ENCODE results near the gene MYT1.

Gene MYT1

GRCh38 chr20:64153861-64154589 is 10.2 kb upstream of the MYT1 start:
- DNase-seq (ENCODE audit: low read depth, low spot score): no peak

DNA sequence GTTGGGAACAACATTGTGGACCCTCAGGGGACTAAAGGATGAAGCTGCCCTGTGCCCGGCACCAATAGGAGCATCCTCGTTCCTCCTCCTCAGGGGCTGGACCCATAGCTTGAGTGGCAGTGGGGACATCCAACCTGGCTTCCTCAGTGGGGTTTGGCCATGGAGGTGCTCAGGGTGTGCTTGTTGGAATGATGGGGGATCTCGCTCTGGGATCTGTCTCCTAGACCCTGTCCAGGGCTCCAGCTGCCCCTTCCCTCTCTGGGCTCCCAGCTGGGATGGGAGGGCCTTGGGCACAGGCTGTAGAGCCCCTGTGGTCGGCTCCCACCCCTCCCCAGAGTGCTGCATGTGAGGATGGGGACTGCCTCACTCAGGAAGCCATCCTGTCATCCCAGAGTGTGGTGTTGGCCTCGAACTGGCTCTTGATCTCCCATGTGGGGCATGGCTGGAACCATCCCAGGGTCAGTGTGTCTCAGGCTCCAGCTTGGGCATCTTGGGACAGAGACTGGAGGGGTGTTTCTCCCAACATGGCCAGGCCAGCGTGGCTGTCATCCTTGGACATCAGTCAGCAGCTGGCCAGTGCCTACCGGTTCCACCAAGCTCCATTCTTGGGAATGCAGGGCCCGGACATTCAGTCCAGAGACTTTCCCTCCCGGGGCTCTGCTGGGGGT is 9.5 kb upstream of the MYT1 start:
- DNase-seq (ENCODE audit: low read depth, low spot score): no peak

DNA sequence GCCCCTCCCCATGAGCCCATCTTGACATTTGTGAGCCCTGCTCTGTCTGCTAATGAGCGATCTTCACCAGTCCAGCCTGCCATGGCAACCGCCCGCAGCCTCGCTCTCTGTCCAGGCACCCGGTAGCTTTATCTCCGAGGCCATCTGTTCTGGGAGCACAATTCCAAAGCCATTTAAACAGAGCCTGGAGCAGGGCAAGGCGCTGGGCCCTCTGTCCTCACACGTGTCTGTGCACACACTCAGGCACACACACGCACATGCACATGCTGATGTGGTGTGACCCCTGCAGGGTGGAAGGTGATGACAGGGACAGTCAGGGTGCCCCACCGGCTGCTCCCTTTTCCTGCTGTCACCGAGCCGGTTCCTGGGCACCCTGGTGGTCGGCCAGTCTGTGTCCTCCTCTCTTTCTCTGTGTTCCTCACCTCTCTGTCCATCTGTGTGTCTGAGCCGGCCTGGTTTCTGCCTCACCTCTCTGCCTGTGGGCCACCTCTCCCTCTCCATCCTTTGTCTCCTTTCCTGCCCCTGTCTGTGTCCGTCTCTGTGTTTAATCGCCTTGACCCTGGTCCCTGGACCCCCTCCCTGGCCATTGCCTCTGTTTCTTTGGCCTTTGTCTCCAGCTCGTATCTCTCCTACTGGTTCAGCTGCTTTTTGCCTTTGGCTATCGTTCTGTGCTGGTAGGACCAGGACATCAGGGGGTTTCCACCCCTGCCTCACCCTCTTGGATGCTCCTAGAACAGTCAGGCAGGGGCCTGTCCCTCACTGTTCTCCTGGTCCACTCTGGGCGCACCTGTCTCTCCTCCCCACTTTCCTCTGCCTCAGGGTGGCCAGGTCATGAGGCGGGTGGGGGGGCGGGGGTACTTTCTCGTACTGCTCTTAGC is 8.8 kb upstream of the MYT1 start:
- no peak for DNase-seq (ENCODE audit: low read depth, low spot score)

DNA sequence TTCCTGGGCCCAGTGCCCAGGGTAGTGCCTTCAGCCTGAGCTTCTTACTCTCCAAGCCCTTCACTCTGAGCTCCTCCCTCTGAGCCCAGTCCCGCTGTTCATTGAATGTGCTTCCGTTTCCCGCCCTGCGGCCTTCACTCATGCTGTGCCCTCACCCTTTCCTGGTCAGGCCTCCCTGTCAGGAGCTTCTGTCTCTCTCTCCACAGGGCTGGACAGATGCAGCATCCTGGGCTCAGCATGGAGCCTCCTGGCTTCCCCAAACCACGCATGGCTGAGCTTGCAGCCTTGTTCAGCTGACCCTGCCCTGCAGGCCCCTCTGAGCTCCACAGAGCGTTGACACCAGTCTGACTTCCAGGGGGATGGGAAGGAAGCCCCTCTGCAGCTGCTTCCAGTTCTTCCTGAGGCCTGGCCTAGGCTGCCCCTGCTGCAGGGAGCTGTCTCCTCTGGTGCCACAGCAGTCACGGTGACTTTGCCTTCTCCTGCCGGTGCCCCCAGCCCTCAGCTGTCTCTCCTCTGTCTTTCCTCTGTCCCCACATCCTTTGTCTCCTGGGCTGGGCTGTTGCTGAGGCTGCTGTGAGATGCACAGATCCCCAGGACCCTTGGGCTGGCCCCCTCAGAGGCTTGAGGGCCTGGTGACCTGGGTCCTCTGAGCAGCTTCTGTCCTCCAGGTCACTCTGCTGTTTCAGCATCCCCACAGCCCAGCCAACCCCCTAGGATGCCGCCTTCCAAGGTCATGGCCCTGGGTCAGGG is 7.9 kb upstream of the MYT1 start:
- DNase-seq (ENCODE audit: low read depth, low spot score): peak; percentile 27

GRCh38 chr20:64156886-64157875 is 7.1 kb upstream of the MYT1 start:
- no peak for DNase-seq (ENCODE audit: low read depth, low spot score)

DNA sequence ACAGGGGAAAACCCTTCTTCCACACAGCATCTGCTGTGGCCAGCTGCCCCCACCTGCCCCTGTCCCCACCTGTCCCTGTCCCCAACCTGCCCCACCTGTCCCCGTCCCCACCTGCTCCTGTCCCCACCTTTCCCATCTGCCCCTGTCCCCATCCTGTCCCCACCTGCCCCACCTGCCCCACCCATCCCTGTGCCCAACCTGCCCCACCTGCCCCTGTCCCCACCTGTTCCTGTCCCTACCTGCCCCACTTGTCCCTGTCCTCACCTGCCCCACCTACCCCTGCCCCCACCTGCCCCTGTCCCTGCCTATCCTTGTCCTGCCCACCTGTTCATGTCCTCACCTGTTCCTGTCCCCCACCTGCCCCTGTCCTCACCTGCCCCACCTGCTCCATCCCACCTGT is 6.4 kb upstream of the MYT1 start:
- no peak for DNase-seq (ENCODE audit: low read depth, low spot score)

DNA sequence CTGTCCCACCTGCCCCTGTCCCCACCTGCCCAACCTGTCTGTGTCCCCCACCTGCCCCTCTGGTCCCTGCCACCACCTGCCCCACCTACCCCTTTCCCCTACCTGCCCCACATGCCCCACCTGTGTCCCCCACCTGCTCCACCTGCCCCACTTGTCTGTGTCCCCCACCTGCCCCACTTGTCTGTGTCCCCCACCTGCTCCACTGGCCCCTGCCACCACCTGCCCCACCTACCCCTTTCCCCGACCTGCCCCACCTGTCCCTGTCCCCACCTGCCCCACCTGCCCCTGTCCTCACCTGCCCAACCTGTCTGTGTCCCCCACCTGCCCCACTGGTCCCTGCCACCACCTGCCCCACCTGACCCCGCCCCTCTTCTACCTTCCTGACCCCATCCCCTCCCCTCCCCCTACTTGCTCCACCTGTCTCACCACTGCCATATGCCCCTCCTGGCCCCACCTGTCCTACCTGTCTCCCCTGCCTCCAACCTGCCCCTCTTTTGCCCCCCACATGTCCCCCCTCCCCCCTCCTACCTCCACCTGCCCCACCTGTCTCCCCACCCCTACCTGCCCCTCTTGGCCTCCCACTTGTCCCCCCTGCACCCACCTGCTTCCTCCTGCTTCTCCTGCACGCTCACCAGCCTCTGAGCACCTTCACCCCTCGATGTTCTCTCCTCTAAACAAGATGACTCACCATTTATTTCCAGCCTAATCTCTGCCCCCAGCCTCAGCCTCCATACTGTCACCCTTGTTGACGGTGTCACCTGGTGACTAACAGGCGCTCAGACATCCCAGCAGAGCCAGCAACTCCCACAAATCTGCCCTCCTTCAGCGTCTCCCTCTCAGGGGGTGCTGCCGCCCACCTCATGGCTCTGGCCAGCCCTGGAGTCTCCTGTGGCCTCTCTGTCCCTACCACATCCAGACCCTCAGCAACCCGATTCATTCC is 5.6 kb upstream of the MYT1 start:
- no peak for DNase-seq (ENCODE audit: low read depth, low spot score)

GRCh38 chr20:64159286-64159680 is 5.0 kb upstream of the MYT1 start:
- no peak for DNase-seq (ENCODE audit: low read depth, low spot score)

- DNase-seq (ENCODE audit: low read depth, low spot score): no peak
Measured at GRCh38 chr20:64159711-64160110, 4.5 kb upstream of the MYT1 start.

DNA sequence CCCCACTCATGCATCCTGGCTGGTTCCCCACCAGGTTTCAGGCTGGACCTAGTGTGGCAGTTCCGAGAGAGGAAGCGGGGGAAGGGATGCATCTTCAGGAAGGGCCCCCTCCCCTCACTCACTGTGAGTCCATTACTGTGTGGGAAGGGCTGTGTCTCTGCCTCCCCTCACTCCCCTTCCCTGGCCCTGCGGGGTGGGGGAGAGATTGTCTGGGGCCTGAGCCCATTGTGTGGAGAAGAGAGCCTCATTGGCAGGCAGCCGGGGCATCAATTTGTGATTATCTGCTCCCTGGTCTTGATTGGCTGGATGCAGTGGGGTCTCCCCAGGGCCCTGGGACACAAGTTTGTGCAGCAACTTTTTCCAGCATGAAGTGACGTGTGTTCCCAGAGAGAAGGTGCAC is 4.1 kb upstream of the MYT1 start:
- no peak for DNase-seq (ENCODE audit: low read depth, low spot score)

DNA sequence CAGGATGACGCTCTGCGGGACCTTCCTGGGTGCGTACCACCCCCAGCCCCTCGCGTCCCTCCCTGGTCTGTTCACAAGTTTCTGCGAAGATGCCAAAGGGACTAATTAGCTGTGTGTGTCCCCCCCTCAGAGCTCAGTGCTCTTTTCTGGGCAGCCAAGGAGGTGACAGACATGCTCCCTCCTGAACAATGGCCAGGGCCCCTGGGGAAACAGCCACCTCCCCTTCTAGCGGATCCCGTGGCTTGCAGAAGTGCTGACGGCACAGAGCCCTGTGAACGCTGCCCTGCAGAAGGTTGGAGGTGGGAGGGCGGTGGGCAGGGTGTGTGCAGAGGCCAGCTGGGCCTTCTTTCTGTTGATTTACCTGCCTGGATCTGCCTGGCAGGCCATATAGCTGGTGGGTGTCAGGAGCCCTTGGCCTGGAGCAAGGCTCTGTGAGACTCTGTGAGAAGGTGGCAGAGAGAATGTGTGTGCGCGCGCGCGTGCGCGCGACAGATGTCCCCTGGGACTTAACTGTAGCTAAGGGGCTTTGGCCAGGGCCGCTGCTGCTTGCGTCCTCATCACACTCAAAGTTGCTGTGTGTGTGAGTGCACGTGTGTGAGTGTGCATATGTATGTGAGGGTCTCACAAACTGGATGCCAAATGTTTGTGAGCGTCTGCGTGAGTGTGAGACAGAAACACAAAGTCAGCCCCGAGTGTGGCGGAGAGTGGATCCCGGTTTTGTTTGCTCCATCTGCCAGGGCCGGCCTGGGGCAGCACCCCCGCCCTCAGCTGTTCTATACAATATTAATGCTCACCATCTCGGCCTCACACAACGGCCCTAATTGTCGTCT is 3.5 kb upstream of the MYT1 start:
- DNase-seq (ENCODE audit: low read depth, low spot score): peak; percentile 46

DNA sequence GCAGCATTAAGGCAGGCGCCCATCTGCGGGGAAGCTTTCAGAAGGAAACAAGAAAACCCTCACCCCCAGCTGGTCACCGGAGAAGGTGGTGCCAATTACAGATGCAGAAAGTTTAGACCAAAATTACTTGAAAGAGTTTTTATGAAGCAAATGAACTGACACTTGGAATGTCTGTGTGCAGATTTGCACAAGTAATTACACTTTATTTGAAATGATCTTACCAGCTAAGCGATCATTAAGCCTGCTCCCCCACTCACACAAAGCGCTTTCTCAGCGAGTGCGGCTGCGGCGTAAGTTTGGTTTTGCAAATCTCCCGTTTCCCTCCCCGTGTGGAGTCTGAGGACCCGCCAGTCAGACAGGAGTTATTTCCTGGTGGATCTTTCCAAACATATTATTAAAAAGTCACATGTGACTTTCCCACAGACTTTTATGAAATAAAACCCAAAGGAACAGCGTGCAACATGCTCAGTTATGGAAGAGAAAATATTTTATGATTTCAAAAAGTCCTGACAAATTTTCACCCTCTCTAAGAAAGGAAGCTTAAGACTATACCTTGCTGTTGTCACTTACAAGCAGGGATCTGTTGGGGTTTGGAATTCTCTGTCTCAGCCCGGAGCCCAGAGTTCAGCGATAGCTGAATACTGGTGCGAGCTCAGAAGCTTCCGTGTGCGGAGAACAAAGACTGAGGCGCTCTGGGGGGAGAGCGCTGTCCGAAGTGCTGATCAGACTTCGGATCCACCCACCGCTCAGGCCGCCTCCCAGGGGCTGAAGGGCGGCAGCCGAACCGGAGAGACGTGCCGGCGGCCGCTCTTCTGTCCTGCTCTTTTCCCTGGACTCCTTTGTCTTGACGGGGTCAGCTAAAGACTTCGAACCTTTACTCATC is 2.7 kb upstream of the MYT1 start:
- DNase-seq (ENCODE audit: low read depth, low spot score): peak; percentile 93

DNA sequence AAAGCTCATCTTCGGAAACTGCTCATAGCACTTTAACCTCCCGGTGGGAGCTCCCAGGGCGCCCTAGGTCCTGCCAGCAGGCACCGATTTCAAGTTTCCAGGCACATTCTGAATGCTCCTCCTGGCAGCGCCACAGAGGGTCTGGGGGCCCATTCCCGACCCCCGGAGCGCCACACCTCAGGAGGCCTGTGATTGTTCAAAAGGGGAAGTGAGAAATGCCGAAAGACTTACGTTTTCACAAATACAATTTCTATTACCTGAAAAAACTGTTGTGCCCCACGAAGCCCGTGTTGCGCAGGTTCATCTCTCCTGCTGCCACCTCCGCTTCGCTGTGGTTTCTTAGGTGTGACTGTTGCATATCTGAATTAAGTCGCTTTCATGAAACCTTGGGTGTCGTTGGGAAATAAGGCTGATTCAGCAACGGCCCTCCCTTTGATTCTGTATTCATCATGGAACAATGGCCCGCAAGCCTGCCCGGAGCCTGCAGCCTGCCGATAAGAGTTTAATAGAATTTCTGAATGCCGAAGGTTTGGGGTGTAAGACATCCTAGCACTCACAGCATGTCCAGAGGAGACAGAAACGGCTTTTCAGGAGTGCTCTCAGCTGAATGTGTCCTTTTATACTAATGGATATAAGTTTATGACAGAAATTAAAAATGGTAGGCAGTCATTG is 1.9 kb upstream of the MYT1 start:
- DNase-seq (ENCODE audit: low read depth, low spot score): no peak

DNA sequence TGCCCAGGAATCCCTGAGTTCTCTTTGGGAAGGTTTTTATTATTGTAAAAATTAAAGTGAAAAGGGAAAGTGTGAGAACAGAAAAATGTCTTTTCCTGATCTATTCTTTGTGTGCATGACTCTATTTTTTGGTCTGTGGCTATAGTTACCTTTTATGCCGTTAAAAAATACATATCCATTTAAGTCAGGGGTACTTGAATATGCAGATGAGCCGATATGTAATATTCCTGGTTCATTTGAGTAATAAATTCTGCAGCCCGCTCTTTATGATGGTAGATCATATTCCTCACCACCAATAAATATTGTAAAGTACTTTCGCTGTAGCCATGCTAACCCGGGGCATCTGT is 503 bp upstream of the MYT1 start:
- no peak for DNase-seq (ENCODE audit: low read depth, low spot score)

DNA sequence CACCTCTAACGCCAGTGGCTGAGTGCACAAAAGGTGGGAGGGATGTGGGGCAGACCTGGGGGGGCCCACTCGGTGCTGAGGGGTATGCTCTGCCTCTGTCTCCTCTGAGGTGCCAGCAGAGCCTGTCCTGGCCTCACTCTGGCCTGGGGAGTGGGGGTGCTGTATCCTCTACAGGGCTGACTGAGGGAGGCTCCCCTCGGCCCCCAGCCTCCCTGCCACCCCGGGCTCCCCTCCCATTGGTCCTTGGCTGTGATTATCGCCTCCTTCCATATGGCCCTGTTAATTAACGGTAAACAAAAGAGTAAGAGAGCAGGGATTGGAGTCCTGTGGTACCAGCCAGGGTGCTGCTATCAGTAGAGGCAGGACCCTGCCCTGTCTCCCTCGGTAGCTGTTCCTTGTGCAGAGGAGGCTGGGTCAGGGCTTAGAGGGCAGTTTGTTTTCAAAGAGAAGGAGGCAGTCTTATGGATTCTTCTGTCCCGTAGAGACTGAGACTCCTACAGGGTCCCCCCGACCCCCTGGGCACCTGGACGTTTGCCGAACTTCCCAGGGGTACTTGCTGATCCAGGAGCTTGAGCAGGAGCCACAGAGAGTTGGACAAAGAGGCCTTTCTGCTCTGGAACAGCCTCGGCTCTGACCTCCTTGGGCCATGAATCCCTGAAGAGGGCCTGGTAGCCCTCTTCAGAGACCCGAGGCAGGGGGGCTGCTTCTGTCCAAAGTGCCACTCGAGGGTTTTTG is 1.8 kb downstream of the MYT1 start:
- no peak for DNase-seq (ENCODE audit: low read depth, low spot score)
